Activated CD4-positive, CD25-positive, alpha-beta regulatory T cell (primary cell): Measurements from ENCODE around the gene KAT8.
"Not testable (repeated sequence)": the region's sequence is repeated elsewhere in the genome, so short reads cannot be mapped to it uniquely, and the experiment has no call there.

Experiments
- DNase-seq, 4 experiments: peaks; one replicate each; lab custom pipeline; 2025; lab: John Stamatoyannopoulos, UW

The KAT8 gene

DNA sequence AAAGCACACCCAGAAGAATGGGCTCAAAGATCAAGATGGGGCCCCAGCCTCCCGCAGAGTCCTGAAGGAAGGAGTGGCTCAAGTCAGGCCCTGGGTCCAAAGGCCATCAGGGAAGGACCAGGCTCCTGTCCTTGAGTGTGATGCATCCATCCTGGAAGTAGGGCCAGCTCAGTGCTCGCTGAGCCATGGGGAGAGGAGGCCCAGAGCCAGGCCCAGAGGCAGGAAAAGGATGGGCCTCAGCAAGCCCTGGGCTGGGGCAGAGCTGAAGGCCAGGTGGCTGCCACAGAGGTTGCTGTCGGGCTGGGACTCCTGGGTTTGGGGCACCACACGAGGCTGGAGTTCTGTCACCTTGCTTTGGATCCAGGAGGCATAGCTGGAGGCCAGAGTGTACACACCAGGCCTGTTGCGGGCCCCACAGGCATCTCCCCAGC, 14.4 kb downstream of the KAT8 start:
- no peak for DNase-seq

DNA sequence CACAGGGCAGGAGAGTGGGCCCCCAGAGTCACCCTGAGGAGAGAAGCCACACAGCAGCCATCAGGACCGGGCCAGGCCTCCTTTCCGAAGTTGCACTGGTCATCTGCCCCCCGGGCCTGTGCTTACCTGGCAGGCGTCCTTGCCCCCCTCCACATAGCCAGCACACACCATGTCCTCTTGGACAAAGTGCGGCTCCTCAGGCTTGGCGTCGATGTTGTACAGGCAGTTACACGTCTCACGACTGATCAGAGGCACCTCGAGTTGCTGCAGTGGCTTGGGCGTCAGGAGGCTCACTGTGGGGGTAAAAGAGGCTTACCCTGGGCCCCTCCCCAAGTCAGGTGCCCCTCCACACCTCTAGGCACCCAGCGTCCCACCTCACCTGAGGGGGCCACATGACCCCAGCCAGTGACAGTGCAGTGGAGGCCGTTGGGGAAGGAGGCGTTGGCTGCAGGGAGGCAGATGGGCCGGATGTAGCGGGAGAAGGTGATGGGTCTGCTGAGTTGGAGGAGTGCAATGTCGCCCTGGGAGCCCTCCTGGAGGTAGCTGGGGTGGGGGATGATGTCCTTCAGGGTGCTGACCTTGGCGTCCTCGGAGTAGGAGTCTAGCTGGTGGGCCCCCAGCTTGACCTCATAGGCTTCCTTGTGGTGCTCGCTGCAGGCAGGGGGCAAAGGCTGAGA, 15.0 kb downstream of the KAT8 start:
- DNase-seq = no peak

DNA sequence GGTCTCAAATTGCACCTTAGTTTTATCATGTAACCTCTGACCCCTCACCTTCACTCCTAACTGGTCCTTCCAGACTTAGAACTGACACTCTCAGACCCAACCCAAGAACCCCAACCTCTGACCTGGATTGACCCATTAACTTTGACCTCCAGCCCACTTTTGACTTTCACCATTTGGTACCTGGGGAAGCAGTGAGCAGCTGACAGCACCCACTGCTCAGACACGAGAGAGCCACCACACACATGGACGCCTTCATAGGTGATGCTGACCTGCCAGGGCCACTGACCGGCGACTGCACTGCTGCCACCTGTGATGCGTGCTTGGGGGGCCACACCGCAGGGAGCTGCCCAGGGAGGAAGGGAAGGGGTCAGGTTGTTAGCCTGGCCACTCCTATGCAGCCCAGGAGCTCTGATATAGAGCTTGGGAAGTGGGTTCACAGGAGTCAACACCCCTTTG, 15.6 kb downstream of the KAT8 start:
- no peak for DNase-seq

DNA sequence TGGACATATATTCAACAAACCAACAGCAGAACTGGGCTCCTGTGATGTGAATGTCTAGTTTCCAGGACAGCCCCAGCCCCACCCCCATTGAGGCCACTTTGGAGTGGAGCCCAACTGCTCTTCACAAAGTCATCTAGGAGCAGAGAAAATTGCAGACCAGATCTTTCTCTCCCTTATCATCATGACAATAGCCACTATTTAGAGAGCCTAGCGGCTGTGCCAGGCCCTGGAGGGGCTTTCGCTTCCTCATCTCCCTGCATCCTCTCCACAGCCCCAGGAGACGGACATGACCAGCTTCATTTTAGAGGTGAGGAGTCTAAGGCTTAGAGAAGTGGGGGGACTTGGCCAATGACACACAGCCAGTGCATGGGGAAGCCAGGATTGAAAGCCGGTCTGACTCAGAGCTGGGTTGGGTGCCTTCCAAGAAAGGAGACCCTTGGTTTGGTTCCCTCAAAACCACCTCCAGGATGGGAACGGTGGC, 16.7 kb downstream of the KAT8 start:
- no peak for DNase-seq

DNA sequence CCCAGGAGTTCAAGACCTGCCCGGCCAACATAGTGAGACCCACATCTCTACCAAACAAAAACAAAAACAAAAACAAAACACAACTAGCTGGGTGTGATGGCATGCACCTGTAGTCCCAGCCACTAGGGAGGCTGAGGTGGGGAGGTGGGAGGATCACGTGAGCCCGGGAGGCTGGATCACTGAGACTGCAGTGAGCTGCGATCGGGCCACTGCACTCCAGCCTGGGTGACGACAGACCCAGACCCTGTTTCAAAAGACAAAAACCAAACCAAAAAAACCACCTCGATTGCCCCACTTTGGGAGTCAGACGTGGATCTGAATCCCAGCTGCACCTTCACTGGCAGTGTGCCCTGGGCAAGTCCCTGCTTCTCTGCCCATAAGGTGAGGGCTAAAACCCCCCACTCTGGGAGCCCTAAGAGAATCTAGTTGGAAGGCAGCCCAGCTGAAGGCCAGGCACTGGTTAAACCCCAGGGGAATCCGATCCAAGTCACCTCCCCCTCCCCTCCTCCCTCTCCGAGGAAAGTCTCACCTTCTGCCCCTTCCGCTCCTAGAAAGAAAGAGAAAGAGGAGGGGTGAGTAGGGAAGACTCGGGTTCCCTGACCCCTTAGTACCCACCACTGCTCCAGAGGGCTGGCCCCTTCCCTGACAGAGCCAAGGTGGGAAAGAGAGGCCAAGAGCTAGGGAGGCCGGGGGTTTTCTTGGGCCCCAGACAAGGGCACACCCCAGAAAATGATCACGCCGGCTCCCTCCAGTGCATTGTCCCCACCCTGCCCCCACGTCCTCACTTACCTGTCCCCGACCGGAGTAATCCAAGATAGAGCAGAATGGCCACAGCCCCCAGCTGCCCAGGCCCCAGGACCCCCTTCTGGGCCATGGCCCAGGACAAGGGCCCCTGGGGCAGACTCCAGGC, 17.4 kb downstream of the KAT8 start:
- DNase-seq = no peak

DNA sequence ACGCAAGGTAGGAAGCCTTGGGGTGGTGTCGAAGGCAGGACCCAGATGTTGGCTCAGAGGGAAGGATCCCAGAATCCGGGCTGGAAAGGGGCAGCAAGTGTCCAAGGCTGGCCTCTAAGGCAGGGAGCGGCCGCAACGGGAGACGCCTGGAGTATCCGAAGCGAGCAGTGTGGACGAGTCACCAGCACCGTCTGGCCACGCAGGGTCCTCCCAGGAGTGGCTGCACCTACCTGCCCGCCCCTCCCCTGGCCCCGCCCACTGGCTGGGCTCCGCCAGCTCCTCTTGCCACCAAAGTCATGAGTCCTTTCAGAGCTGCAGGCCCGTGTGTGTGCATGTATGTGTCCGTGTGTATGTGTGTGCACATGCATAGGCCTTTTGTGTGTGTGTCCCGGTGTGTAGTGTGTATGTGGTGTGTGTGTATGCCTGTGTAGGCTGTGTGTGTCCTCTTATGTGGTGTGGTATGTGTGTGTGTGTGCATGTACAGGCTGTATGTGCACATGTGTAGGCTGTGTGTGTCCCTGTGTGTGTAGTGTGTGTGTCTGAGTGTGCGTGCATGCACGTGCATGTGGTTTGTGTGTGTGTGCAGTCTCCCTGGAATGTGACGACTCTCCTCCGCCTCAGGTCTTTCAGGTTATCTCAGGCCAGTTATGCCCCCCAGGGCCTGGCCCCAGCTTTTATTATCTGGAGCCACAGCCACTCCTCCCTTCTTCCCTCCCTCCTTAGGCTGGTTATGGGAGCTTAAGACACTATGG, 18.2 kb downstream of the KAT8 start, which contains the start of gene PRSS8:
TSS of gene PRSS8 (minus strand) at position 193 of the 752 bp plus-strand sequence. CDS start 229 bp downstream, outside the sequence.
- no peak for DNase-seq

DNA sequence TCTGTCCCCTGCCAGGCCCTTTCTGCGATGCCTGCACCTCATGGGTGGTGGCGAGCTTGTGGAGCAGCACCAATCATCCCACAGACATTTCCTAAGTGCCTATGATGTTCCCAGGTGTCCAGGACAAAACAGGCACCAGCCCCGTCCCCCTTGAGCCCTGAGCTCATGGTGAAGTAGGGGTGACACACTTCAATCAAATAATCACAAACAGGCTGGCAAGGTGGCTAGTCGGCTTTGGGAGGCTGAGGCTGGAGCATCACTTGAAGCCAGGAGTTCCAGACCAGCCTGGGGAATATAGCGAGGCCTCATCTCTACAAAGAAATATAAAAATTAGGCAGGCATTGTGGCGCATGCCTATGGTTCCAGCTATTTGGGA, 18.8 kb downstream of the KAT8 start:
- DNase-seq = no peak

DNA sequence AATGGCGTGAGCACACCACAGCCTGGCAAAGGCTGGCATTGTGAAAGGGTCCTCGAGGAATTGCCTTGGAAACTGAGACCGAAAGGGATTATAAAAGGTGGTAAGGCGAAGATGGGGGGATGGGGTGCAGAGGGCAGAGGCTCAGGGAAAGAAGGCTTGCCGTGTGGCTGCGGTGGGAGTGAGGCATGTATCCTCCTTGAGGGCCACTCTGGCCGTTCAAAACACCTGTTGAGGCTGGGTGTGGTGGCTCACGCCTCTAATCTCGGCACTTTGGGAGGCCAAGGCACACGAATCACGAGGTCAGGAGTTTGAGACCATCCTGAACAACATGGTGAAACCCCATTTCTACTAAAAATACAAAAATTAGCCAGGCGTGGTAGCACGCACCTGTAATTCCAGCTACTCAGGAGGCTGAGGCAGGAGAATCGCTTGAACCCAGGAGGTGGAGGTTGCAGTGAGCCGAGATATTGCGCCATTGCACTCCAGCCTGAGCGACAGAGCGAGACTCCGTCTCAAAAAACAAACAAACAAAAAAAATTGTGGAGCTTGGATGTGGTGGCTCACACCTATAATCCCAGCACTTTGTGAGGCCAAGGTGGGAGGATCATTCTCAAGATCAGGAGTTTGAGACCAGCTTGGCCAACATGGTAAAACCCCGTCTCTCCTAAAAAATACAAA, 19.5 kb downstream of the KAT8 start:
- not testable (repeated sequence) for DNase-seq

DNA sequence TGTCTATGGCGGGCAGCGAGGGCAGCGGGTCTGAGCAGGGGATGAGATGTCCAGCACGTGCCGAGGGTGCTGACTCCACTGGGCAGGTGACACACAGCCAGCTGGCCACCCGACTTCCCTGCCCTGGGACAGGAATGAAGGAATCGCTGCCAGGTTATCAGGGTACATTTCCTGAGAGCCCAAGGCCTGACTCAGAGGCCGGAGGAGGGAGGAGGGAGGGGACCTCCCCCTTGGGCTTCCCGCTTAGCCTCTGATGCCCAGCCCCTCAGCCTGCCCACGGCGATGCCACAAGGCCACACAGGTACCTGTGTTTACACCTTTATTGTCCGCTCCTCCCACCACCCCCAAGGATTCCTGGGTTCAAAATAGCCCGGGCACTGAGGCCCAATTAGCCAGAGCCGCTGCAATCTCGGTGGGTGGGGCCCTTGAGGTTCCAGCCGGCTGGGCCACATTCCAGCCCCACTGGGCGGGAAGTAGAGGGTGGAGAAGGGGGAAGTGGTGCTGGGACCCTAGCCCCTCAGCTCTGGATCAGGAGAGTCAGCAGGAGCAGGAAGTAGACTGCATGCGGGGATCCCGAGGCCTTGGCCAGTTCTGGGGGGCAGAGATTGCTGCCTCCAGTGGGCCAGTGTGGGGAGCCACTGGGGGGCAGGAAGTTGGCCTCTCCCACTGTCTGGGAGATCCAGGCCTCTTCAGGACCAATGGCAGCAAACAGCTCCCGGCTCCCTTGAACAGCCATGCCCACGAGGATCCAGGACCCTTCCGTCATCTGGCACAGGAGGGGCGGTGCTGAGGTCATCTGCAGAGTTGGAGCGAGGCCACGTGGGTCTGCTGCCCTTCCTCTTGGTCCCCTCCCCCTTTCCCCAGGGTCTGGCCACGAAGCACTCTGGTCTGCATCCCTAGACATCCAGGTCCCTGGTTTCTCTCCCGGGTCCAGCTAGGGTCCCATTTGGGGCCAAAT, 21.4 kb downstream of the KAT8 start:
- no peak for DNase-seq

DNA sequence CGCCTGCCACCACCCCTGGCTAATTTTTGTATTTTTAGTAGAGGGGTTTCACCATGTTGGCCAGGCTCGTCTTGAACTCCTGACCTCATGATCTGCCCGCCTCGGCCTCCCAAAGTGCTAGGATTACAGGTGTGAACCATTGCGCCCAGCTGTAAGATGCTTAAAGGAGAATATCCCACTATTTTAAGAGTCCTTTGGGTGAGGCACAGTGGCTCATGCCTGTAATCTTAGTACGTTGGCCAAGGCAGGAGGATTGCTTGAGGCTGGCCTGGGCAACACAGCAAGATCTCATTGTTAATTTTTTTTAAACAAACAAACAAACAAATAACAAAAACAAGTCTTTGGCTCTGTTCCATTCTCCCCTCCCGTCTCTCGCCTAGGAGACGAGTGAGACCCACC, 23.6 kb downstream of the KAT8 start:
- DNase-seq = not testable (repeated sequence)

DNA sequence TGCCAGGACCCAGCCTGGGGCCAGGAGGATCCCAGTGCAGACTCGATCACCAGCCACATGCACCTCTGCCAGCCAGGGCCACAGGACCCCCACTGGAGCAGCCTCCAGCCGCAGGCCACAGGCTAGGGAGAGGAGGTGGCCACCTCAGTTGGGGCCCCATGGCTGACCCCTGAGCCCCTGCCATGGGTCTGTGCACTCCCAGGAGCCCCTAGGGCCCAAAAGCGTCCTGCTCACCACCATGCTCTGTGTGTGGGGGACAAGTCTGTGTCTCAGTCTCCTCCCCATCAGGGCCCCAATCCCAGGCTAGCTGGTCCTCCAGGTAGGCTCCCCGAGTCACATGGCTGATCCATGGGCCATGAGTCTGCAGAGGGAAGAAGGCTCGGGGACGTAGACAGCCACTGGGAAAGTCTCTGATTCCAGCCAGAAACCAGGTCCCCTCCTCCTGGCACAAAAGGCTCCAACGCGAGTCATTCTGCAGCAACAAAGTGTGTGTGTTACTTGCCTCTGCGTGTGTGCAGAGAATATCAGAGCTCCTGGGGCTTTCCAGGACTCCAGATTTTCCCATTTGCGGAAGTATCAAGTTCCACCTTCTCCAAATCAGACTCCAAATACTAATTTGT, 24.1 kb downstream of the KAT8 start:
- no peak for DNase-seq

DNA sequence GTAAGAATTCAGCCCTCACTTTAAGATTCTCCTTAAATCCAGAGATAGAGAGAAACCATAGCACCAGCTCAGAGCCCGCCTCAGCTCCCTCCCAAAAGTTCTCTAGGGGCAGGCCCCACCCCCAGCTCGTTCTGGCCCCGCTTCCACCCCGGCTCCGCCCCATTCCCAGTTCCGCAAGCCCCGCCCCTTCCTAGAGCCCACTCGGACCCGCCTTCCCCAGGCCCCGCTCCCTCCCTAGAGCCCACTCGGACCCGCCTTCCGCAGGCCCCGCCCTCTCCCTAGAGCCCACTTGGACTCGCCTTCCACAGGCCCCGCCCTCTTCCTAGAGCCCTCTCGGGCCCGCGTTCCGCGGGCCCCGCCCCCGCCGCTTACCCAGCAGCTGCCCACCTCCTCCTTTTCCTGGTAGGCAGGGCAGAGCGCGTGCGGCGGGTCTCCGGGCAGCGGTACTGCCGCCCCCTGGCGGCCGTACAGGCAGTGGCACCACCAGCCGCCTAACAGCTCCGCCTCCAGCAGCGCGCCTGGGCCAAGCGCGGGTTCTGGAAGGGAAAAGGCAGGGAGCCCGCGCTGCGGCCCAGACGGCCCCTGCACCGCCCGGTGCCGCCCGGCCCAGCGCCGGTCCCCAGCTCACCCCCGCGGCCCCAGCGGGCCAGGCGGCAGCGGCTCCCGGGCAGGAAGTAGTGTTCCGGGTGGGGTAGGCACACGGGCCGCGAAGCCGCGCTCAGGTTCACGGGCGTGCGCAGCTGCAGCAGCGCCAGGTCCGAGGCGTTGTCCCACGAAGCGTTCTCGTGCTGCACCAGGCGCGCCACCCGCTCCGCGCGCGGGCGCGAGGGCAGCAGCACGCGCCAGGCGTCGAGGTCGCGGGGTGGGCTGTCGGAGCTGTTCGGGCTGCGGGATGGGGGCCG, 24.9 kb downstream of the KAT8 start:
- DNase-seq = peak; percentile 97 to 98 (median 98)

DNA sequence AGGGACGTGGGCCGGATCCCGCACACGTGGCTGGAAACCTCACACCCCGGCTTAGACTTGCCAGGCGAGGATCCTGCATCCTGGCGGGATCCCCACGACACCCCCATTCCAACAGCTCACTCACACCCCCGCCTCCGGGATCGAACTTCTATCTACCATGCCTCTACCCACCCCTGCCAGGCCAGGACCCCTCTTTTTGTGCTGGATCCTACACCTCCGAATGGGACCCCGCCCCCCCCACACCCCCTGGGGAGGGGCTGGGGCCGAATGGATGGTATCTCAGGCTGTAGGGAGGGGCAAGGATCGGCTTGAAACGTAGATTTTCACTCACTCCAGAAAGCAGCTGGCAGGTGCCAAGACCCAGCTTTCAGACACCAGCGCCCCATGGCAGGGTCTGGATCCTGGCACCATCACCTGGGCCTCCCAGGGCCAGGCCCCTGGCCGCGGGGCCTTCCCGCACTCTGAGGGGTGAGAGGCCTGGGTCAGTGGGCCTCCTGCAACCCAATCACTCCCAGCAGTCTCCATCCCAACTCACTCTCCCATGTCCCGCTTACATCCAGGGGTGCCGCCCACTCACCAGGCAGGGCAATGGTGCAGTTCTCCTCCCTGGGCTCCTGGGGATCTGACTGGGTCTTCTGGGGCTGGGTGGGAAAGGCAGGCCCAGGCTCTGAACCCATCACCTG, 25.7 kb downstream of the KAT8 start:
- DNase-seq = no peak

DNA sequence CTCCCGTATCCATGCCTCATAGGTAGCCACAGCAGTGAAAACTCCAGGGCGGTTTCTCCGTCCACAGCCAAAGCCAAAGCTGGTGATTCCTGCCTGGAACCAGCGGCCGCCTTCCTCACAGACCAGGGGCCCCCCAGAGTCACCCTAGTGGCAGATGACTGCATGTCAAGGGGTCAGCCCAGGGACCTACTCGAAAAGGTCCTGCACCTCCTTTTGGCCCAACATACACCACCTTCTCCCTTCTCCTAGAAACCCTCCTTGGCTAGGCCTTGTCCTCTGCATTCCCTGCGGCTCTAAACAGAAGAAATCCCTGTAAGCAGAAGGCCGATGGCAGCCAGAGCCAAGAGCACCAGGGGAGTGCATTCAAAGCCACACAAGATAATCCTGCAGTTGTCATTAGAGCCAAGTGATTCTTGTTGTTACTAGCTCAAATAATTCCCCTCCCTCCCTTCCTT, 26.3 kb downstream of the KAT8 start:
- no peak for DNase-seq

DNA sequence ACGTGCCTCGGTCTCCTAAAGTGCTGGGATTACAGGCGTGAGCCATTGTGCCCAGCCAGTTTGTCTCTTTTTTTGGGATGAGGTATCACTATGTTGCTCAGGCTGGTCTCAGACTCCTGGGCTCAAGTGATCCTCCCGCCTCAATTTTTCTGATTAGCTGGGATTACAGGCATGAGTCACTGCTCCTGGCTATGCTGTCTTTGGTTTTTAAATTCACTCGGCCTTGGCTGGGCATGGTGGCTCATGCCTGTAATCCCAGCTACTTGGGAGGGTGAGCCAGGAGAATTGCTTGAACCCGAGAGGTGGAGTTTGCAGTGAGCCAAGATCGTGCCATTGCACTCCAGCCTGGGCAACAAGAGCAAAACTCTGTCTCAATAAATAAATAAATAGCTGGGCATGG, 27.0 kb downstream of the KAT8 start:
- not testable (repeated sequence) for DNase-seq

DNA sequence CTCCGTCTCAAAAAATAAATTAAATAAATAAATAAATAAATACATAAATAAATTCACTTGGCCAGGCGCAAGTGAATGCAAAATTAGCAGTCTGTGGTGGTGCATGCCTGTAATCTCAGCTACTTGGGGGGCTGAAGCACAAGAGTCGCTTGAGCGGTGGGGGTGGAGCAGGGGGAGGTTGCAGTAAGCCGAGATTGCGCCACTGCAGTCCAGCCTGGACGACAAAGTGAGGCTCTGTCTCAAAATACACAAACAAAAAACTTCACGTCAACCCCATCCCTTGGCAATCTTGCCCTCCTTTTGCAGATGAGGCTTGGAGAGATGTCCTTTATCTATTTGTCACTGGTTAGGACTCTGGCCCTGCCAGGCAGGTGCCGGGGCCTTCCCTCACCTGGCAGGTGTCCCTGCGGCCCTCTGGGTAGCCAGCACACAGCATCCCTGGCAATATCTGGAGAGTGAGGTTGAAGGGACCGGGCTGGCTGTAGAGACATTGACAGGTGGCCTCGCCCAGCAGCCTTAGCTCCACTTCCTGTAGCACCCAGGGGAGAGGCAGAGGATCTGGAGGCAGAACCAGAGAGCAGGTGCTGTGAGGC, 28.0 kb downstream of the KAT8 start:
- DNase-seq = no peak

DNA sequence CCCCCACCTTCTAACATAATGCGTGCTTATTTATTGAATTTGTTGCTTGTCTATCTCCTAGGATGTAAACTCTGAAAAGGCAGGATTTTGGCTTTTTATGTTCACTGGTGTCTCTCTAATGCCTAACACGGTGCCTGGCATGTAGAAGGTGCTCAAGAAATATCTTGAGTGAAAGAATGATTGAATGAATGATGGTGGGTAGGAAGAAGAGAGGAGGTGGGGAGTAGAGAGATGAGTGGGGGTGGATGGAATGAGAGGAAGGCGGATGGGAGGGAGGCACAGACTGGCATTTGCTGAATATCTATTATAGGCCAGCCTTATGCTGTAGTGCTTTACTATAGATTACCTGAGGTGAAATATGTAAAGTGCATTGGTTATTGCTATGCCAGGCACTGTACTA, 30.1 kb downstream of the KAT8 start:
- DNase-seq = no peak

DNA sequence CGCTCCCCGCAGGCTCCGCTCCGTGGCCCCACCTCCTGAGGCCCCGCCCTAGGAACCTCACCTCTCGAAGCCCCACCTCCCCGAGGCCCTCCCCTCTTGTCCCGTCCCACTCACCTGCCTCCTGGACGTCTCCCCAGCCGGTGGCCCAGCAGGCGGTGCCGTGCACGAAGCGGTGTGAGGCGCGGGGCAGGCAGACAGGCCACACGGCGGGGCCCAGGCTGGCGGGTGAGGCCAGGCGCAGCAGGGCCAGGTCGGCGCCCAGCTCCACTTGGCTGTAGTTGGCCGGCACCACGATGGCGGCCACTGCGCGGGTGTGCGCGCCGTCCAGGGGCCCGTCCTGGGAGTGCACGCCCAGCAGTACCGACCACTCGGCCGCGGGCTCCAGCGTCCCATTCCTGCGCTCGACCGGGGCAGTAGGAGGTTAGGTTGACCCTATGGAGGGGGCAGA, 30.8 kb downstream of the KAT8 start:
- no peak for DNase-seq
